ENCODE data around the gene ZSWIM4.
A peak's percentile ranks its signal among the peaks of the same experiment; 100 is the strongest.

Gene ZSWIM4

DNA sequence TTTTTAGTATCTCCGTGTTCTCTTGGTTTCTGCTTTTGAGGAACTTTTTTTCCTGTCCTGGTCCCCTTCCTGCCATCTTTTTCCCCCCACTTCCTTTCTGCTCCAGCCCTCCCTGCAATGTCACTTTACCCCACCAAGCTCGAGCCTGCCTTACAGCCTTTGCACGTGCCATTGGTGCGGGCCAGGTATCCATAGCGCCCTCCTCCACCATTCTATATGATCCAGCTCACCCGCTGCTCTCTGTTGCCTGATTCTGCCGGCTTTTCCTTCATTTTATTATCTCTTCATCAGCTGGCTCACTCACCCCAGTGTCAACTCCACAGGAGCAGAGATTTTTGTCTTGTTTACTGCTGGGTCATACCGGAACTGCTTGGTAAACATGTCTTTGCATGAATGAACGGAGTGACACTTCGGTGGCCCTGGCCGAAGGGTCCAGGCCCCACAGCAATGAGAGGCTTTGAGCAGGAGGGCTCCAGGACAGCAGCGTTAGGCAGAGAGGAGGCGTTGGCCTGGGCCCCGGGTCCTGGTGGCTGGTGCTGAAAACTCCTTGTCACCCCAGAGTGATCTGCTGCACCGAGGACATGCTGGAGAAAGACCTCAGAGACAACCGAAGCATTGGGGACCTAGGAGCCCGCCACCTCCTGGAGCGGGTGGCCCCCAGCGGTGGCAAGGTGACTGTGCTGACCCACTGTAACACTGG is 29.7 kb upstream of the ZSWIM4 start:
- peak overlapping the region; percentile 72 for H3K4me3 ChIP-seq (ENCODE audit: low read length)
- DNase-seq (ENCODE audit: low read depth), result no peak
- TF ChIP-seq CTCF (conservative IDR thresholded peaks at IDR 0.05; ENCODE audit: low read depth, low read length), result no peak

DNA sequence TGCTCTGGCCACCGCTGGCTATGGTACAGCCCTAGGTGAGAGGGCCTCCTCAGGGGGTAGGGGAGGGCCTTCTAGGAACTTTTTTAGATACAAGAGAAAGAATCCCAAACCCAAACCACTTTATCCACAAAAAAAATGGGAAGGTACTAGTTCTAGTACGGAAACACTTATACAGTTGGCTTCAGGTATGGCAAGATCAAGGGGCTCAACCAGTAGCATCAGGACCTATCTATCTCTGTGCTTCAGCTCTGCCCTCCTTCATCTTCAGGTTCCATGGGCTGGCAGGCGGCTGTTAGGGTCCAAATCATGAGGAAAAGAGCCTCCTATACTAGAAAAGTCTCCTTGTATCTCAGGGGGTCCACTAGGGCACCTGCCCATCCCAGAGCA is 29.2 kb upstream of the ZSWIM4 start:
- DNase-seq (ENCODE audit: low read depth), result no peak
- no peak overlapping the region for H3K4me3 ChIP-seq (ENCODE audit: low read length)
- TF ChIP-seq CTCF (conservative IDR thresholded peaks at IDR 0.05; ENCODE audit: low read depth, low read length), result no peak

- H3K4me3 ChIP-seq (ENCODE audit: low read length), result no peak overlapping the region
- TF ChIP-seq CTCF (conservative IDR thresholded peaks at IDR 0.05; ENCODE audit: low read depth, low read length), result no peak
- DNase-seq (ENCODE audit: low read depth), result no peak
Measured at GRCh38 chr19:13768510-13768909, 26.7 kb upstream of the ZSWIM4 start.

DNA sequence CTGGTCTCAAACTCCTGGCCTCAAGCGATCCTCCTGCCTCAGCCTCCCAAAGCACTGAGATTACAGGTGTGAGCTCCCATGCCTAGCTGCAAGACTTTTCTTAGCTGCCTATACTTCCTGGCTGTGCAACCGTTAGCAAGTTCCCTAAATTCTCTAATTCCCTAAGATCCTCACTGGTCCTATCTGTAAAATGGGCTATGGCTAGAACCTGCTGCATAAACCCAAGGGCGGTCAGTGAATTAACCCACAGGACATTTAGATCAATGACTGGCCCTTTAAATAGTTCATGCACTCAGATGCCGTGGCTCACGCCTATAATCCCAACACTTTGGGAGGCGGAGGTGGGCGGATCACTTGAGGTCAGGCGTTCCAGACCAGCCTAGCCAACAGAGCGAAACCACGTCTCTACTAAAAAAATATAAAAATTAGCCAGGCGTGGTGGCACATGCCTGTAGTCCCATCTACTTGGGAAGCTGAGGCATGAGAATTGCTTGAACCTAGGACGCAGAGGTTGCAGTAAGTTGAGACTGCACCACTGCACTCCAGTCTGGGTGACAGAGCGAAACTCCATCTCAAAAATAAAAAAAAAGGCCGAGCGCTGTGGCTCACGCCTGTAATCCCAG is 25.1 kb upstream of the ZSWIM4 start:
- DNase-seq (ENCODE audit: low read depth), result no peak
- H3K4me3 ChIP-seq (ENCODE audit: low read length), result no peak overlapping the region
- TF ChIP-seq CTCF (conservative IDR thresholded peaks at IDR 0.05; ENCODE audit: low read depth, low read length), result no peak

- DNase-seq (ENCODE audit: low read depth), result peak; percentile 79
- peak within 1 kb of the TSS; percentile 91 for H3K4me3 ChIP-seq (ENCODE audit: low read length)
- no peak for TF ChIP-seq CTCF (conservative IDR thresholded peaks at IDR 0.05; ENCODE audit: low read depth, low read length)
Measured at GRCh38 chr19:13774217-13775191, 20.7 kb upstream of the ZSWIM4 start, which contains the start of gene C19orf53. TSS of gene C19orf53 (plus strand) at chr19:13774456. CDS start at chr19:13774478, 22 bp downstream.

DNA sequence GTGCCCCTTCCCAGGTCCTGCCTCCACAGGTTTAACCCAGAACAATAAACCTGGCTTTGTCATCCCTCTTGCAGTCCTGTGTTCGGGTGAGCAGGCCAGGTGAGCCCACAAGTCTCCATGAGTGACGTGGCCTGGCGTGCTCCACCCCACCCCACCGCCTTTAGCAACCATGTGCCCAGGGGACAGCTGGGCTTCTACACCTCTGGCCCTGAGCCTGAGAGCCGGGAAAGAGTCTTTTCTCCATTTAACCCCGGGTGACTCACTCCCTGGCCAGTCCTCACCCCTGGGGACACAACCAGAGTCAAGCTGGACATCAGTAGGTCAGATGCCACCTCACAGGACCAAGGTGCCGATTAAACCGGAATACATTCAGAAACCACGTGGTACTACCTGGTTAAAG is 16.8 kb upstream of the ZSWIM4 start:
- H3K4me3 ChIP-seq (ENCODE audit: low read length), result no peak overlapping the region
- TF ChIP-seq CTCF (conservative IDR thresholded peaks at IDR 0.05; ENCODE audit: low read depth, low read length), result no peak

More for the DNA sequence above, 16.8 kb upstream of the ZSWIM4 start:
- no peak for DNase-seq (ENCODE audit: low read depth)
